ENCODE data around the gene GRIA4.
A peak's percentile ranks its signal among the peaks of the same experiment; 100 is the strongest.

GRIA4 gene

GRCh38 chr11:106017093-106017492 is 407.2 kb downstream of the GRIA4 start:
- no peak for DNase-seq

GRCh38 chr11:106021181-106021966 is 411.5 kb downstream of the GRIA4 start:
- peak; percentile 76 for DNase-seq

- DNase-seq: peak; percentile 100
Measured at GRCh38 chr11:106021967-106022794, 412.3 kb downstream of the GRIA4 start, which contains the start of gene MSANTD4. Gene MSANTD4, minus strand, starts transcription at chr11:106022240. Its CDS starts 11,323 bp downstream, at chr11:106010917.

GRCh38 chr11:106022795-106023275 is 413.0 kb downstream of the GRIA4 start:
- DNase-seq: no peak

- no peak for DNase-seq
Measured at GRCh38 chr11:106030609-106031008, 420.7 kb downstream of the GRIA4 start.

GRCh38 chr11:106031202-106031810 is 421.4 kb downstream of the GRIA4 start:
- DNase-seq: no peak
